ENCODE measurements around the gene TNS1.

Gene TNS1

DNA sequence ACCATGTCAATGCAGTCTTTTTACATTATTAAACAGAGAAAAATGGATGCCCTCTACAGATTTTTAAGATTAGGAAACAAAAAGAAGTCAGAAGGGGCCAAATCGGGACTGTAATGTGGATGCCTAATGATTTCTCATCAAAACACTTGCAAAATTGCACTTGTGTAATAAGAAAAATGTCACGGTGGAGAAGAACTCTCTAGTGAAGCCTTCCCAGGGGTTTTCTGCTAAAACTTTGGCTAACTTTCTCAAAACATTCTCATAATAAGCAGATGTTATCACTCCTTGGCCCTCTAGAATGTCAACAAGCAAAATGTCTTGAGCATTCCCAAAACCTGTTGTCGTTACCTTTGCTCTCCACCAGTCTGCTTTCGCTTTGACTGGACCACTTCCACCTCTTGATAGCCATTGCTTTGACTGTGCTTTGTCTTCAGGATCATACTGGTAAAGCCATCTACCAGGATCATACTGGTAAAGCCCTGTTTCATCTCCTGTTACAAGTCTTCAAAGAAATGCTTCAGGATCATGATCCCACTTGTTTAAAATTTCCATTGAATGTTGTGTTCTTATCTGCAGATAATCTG is 226.8 kb downstream of the TNS1 start:
- ATAC-seq (no peak), DNase-seq (no peak)

DNA sequence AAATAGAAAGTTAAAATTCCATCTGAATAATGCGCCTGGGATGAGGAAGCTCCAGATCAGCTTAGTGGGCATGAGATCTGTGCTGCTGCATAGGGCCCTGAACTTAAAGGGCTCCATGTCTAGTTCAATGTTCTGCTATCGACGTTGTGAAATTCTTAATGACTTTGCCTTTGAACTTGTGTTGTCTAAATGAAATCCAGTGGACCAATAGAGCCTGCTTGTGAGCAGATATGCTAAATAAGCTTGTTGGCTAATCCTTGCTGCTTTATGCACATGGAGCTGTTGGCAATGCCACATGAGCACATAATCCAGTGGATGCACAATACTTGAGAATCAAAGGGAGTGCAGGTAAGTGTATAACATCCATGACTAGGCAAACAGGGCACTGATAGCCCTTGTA is 228.6 kb downstream of the TNS1 start:
- no peak for DNase-seq
- ATAC-seq: no peak

GRCh38 chr2:217773539-217773938 is 229.3 kb downstream of the TNS1 start:
- DNase-seq (no peak), ATAC-seq (no peak)

- DNase-seq (no peak), ATAC-seq (no peak)
Observed at GRCh38 chr2:217766356-217766755, 236.4 kb downstream of the TNS1 start.

DNA sequence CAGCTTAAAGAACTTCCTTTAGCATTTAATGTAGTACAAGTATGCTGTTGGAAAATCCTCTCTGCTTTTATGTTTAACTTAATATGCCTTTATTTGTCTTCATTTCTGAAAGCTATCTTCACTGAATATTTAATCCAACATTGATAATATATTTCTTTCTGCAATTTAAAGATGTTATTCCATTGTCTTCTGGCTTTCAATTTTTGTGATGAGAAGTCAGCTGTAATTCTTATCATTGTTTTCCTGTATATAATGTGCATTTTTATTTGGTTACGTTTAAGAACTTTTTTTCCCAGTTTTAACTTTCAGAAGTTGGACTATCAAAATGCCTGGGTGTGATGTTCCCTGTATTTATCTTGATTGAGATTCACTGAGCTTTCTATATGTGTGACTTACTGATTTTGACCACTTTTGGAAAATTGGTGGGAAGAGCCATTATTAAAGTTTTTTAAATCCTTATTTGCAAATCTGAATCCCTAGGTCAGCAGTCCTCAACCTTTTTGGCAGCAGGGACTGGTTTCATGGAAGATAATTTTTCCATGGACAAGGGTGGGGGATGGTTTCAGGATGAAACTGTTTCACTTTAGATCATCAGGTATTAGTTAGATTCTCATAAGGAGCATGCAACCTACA is 241.0 kb downstream of the TNS1 start:
- ATAC-seq (no peak), DNase-seq (no peak)

DNA sequence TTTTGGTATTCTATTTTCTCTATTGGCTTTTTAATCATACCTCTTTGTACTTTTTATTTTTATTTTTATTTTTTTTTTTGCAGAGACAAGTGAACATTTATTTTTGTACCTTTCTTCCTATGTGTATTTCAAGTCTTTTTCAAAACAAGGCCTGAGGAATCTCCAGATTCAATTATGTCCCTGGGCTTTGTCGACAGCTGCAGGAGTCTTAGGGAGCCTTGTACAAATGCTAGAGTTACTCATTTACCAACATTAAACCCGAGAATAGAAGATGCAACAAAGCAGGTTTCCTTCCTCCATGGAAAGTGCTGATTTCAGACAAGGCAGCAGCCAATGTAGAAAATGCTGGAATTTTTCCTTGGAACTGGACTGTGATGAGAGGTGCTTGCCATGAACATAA is 242.8 kb downstream of the TNS1 start:
- ATAC-seq: no peak
- no peak for DNase-seq

DNA sequence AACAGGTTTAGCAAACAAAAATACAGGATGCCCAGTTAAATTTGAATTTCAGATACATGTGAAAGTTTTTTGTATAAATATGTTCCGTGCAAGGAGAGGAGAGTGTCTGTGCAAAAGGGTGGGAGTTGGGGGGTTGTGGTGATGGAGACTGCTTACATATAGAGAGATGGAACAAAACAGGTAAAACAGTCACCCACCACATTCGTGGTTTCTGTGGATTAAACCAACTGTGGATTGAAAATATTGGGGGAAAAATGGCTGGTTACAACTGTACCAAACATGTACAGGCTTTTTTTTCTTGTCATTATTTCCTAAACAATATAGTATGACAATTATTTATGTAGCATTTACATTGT is 245.7 kb downstream of the TNS1 start:
- DNase-seq (no peak), ATAC-seq (peak; percentile 47)

DNA sequence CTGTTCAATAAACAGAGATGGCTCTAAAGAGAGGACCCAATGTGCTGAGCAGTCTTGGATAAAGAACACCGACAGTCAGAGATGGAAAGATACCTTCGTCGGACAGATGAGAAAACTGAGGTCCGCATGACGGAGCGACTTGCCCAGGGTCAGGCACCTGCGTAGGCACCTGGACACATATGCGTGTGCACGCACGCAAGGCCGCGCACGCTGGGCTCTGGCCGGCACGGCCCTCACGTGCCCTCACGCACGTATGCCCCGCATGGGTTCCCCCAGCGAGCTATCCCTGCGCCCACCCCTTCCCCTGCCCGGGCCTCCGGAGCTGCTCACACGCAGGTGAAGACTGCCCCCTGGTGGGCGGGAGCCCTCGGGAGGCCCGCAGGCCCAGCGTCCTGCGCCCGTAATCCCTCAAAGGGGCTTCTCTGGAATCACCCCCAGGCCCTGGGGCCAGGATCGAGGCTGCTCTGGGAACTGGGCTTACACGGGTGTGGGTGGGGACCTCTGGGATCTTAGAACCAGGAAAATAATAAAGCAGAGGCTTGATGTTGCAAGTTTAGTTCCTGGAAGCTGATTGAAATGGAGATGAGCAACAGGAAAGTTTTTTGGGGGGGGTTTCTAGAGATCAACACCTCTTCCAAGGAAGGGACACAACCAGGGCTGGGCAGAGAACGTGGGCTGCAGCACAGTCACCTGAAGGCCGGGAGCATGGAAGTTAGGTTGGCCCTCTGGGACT is 246.3 kb downstream of the TNS1 start:
- peak; percentile 86 for ATAC-seq
- peak; percentile 92 for DNase-seq

GRCh38 chr2:217755027-217755745 is 247.6 kb downstream of the TNS1 start:
- DNase-seq: peak; percentile 20
- ATAC-seq: peak; percentile 20

DNA sequence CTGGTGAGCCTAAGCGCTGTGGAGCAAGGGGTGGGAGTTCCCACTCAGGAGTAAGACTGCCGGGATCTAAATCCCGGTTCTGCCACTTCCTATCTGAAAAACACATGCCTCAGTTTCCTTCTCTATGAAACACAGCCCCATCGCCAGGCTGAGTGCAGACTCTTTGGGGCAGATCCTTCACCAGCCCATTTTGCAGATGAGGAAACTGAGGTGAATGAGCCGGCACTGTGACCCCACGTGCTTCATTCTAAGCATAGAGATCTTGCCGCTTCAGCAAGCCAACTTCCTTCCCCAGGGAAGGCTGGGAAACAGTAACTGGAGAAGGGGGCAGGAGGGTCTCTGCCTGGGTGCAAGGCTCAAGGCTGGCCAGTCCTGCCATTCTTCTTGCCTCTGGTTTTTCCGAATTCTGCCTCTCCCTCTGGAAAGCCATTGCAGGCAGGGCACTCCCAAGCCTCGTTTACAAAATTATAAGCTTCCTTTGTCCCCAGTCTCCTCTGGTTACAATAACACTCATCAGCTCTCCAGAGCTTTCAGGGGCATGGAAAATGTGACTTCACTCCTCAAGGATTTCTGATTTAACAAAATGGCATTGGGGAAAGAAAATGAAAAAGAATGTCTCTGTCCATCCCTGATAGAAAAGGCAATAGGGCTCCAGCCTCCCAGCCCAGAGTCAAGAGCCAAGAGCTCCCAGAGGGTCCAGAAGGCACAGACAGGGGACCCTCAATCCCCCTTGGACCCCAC is 249.2 kb downstream of the TNS1 start:
- no peak for ATAC-seq

DNA sequence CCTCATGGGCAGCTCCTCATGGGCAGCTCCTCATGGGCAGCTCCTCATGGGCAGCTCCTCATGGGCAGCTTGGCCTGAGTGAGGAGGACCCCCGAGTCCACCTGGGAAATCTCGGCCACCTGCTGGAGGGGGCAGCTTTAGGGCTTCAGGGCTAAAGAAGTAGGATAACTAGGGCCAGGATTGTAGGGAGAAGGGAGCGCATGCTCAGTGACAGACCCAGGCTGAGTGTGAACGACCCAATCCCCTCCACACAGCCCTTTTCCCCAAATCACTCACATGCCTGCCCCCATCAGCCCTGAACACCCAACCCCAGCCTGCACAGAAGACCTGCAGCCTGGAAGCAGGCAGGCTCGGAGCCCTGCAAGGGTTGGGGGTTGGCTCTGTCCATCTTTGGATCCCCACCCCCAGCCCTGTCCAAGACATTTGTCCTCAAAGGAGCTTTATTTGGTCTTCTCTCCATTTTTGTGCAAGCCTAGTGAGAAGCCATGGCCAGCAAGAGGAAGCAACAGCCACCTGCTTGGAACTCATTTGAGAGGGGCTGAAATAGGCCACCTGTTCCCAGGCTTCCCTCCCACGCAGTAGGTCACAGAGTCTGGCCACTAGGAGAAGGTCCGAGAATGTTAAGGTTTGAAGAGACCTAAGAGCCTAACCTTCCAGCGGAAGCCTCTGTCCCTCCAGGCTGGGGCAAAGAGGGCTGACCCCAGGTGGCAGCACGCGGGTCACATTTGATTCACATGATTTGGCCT is 249.9 kb downstream of the TNS1 start:
- ATAC-seq: no peak
- DNase-seq: no peak

More for the DNA sequence above, 249.2 kb downstream of the TNS1 start:
- no peak for DNase-seq

DNA sequence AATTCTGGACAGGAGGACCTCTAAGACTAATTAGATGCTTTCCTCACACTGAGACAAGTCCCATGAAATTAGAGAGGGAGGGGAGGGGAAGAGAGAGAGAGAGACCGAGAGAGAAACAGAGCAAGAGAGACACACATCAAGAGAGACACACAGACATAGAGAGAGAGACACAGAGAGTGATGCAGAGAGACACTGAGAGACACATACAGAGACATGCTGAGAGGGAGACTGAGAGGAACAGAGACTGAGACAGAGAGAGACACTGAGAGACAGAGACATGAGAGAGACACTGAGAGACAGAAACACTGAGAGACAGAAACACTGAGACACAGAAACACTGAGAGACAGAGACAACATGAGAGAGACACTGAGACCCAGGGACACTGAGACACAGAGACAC is 250.8 kb downstream of the TNS1 start:
- no peak for DNase-seq
- no peak for ATAC-seq

DNA sequence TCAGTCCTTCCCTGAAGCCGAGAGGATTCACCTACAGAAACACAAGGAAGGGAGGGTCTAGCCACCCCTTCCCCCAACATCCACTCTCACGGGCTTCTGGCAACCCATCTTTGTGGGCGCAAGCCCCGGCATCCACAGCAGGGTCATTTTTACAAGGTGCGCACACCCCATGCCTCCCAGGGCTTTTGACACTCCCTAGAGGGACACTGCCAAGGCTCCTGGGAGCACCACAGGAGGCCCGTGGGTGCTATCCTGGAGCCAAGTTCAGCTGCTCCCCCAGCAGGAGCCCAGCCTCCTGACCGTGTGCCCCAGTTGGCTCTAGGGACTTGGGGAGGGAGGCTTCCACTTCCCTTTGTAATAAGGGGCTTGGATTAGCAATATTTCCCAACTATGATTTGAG is 251.6 kb downstream of the TNS1 start:
- no peak for ATAC-seq
- no peak for DNase-seq

Measured in stimulated activated naive CD8-positive, alpha-beta T cell treated with anti-CD3 and anti-CD28 coated beads, Interleukin-15, Interleukin-2, amounts not matched to agents 100 U/mL and 50 U/mL, for 24 hours (primary cell).